ENCODE measurements around the gene GPR34. TPM values are rescaled to one million over a fixed set of nuclear protein-coding genes. Genes with fewer than 3 reads are reported as not detected.

GPR34 gene
- total and polyA plus RNA-seq, 2 of the 13 experiments (the other 11 are each of a cell fraction or from before 2014, with no cell fraction given), result not detected

DNA sequence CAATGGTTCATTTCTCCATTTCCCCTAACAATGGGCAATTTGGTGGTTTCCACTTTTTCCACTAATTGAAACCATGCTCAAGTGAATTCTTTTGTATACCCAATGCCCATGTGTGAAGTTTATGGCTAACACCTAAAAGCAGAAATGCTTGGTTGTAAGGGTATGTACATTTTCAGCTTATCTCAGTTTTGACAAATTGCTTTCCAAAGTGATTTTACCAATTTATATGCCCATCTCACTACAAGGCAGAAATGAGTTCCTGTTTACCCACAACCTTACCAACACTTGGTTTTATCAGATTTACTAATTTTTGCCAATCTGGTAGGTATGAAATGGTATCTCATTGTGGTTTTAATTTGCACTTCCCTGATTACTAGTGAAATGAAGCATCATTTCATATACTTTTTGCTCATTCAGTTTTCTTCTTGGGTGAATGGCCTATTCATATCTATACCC, 14.8 kb downstream of the GPR34 start (continued):
- TF ChIP-seq TAF1 (CRISPR knock-in tag; IDR thresholded peaks at IDR 0.05), result no peak
- no peak for TF ChIP-seq MAFK (conservative IDR thresholded peaks at IDR 0.05 in 1 of 2, IDR thresholded peaks at IDR 0.05 in 1 of 2; ENCODE audit: low read length in 2 of 2)
- TF ChIP-seq, protein P1, sequence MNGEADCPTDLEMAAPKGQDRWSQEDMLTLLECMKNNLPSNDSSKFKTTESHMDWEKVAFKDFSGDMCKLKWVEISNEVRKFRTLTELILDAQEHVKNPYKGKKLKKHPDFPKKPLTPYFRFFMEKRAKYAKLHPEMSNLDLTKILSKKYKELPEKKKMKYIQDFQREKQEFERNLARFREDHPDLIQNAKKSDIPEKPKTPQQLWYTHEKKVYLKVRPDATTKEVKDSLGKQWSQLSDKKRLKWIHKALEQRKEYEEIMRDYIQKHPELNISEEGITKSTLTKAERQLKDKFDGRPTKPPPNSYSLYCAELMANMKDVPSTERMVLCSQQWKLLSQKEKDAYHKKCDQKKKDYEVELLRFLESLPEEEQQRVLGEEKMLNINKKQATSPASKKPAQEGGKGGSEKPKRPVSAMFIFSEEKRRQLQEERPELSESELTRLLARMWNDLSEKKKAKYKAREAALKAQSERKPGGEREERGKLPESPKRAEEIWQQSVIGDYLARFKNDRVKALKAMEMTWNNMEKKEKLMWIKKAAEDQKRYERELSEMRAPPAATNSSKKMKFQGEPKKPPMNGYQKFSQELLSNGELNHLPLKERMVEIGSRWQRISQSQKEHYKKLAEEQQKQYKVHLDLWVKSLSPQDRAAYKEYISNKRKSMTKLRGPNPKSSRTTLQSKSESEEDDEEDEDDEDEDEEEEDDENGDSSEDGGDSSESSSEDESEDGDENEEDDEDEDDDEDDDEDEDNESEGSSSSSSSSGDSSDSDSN (CRISPR knock-in tag; IDR thresholded peaks at IDR 0.05), result no peak

DNA sequence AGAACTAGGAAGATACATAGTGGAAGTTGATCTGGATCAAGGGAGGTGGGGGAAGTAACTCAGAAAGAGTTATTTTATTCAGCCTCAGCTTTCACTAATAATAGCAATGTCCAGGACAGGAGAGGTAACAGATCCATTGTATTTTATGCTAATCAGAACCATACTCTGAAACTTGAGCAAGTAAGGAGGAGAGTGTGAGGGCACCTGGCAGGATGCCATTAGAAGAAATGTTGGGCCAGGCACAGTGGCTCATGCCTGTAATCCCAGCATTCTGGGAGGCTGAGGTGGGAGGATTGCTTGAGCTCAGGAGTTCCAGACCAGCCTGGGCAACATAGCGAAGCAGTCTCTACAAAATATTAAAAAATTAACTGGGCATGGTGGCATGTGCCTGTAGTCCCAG, 16.3 kb downstream of the GPR34 start:
- H3K9ac ChIP-seq (ENCODE audit: insufficient read depth, low read depth, low read length), result no peak overlapping the region
- H3K4me1 ChIP-seq (ENCODE audit: insufficient read depth, low read length), result no peaks in the 10 kb centered on the region
- in situ Hi-C loops (cut with HindIII; ENCODE audit: extremely low pct_ligation_motif_present, low pct_unique_long_range_greater_than_20kb), result no loop called here
- H2AFZ ChIP-seq (ENCODE audit: low read length), result no peak overlapping the region
- ChIA-PET POLR2A (no interaction called here), CTCF (ENCODE audit: low intra/inter-chr PET ratio, low total read pairs) (no interaction called here)
- H3K79me2 ChIP-seq (ENCODE audit: insufficient read depth, low read length), result no peaks in the 10 kb centered on the region
- no peaks in the 10 kb centered on the region for H3K36me3 ChIP-seq (replicated peaks in 1 of 2; ENCODE audit: control insufficient read depth in 1 of 2, insufficient read depth in 2 of 2, low read length in 2 of 2)
- H3K27ac ChIP-seq (ENCODE audit: extremely low read length, insufficient read depth, low read length), result no peak overlapping the region
- ATAC-seq (no peak), FAIRE-seq (no peak), DNase-seq (ENCODE audit: low spot score) (no peak)
- 100% methylated on average over 1 of the region's 1 CpG for WGBS (ENCODE audit: low lambda C conversion rate)
- H3K4me2 ChIP-seq (ENCODE audit: low read depth, low read length), result no peak overlapping the region
- no peaks in the 10 kb centered on the region for H4K20me1 ChIP-seq (ENCODE audit: insufficient read depth, low read length)
- BruUV-seq (replicated peaks), result no TSS peak
- intact Hi-C loops (cut with micrococcal nuclease; ENCODE audit: unreplicated experiment), result no loop called here
- H3K4me3 ChIP-seq (replicated peaks in 1 of 3; ENCODE audit: insufficient read depth in 1 of 3, low read depth in 2 of 3, low read length in 3 of 3), result no peak overlapping the region
- H3K9me3 ChIP-seq (ENCODE audit: low read length), result no peaks in the 10 kb centered on the region
- no peaks in the 10 kb centered on the region for H3K27me3 ChIP-seq (ENCODE audit: control insufficient read depth in 1 of 2, insufficient read depth in 2 of 2, low read length in 2 of 2)
- TF ChIP-seq, protein P2, sequence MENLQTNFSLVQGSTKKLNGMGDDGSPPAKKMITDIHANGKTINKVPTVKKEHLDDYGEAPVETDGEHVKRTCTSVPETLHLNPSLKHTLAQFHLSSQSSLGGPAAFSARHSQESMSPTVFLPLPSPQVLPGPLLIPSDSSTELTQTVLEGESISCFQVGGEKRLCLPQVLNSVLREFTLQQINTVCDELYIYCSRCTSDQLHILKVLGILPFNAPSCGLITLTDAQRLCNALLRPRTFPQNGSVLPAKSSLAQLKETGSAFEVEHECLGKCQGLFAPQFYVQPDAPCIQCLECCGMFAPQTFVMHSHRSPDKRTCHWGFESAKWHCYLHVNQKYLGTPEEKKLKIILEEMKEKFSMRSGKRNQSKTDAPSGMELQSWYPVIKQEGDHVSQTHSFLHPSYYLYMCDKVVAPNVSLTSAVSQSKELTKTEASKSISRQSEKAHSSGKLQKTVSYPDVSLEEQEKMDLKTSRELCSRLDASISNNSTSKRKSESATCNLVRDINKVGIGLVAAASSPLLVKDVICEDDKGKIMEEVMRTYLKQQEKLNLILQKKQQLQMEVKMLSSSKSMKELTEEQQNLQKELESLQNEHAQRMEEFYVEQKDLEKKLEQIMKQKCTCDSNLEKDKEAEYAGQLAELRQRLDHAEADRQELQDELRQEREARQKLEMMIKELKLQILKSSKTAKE (CRISPR knock-in tag; IDR thresholded peaks at IDR 0.05; ENCODE audit: borderline replicate concordance), result no peak
- no peak for TF ChIP-seq FOXP1 (IDR thresholded peaks at IDR 0.05)
- TF ChIP-seq FOXP1 (CRISPR knock-in tag; IDR thresholded peaks at IDR 0.05), result no peak
- TF ChIP-seq, protein P3, sequence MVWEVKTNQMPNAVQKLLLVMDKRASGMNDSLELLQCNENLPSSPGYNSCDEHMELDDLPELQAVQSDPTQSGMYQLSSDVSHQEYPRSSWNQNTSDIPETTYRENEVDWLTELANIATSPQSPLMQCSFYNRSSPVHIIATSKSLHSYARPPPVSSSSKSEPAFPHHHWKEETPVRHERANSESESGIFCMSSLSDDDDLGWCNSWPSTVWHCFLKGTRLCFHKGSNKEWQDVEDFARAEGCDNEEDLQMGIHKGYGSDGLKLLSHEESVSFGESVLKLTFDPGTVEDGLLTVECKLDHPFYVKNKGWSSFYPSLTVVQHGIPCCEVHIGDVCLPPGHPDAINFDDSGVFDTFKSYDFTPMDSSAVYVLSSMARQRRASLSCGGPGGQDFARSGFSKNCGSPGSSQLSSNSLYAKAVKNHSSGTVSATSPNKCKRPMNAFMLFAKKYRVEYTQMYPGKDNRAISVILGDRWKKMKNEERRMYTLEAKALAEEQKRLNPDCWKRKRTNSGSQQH (CRISPR knock-in tag; IDR thresholded peaks at IDR 0.05; ENCODE audit: low read depth), result no peak
- no peak for TF ChIP-seq ZNF790 (CRISPR knock-in tag; IDR thresholded peaks at IDR 0.05; ENCODE audit: borderline replicate concordance)
- no peak for TF ChIP-seq KDM6A (CRISPR knock-in tag; IDR thresholded peaks at IDR 0.05; ENCODE audit: low read depth)
- no peak for TF ChIP-seq TEAD2 (CRISPR knock-in tag; IDR thresholded peaks at IDR 0.05)
- no peak for TF ChIP-seq TBP (CRISPR knock-in tag; IDR thresholded peaks at IDR 0.05)
- TF ChIP-seq, protein P4, sequence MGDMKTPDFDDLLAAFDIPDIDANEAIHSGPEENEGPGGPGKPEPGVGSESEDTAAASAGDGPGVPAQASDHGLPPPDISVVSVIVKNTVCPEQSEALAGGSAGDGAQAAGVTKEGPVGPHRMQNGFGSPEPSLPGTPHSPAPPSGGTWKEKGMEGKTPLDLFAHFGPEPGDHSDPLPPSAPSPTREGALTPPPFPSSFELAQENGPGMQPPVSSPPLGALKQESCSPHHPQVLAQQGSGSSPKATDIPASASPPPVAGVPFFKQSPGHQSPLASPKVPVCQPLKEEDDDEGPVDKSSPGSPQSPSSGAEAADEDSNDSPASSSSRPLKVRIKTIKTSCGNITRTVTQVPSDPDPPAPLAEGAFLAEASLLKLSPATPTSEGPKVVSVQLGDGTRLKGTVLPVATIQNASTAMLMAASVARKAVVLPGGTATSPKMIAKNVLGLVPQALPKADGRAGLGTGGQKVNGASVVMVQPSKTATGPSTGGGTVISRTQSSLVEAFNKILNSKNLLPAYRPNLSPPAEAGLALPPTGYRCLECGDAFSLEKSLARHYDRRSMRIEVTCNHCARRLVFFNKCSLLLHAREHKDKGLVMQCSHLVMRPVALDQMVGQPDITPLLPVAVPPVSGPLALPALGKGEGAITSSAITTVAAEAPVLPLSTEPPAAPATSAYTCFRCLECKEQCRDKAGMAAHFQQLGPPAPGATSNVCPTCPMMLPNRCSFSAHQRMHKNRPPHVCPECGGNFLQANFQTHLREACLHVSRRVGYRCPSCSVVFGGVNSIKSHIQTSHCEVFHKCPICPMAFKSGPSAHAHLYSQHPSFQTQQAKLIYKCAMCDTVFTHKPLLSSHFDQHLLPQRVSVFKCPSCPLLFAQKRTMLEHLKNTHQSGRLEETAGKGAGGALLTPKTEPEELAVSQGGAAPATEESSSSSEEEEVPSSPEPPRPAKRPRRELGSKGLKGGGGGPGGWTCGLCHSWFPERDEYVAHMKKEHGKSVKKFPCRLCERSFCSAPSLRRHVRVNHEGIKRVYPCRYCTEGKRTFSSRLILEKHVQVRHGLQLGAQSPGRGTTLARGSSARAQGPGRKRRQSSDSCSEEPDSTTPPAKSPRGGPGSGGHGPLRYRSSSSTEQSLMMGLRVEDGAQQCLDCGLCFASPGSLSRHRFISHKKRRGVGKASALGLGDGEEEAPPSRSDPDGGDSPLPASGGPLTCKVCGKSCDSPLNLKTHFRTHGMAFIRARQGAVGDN (CRISPR knock-in tag; IDR thresholded peaks at IDR 0.05), result no peak
- TF ChIP-seq GTF2F1 (IDR thresholded peaks at IDR 0.05; ENCODE audit: low read length), result no peak
- TF ChIP-seq ZNF616 (CRISPR knock-in tag; IDR thresholded peaks at IDR 0.05; ENCODE audit: low read depth), result no peak
- no peak for TF ChIP-seq ZFP36L2 (CRISPR knock-in tag; IDR thresholded peaks at IDR 0.05)

All from HepG2 (cell line).